GM12865 (cell line): ENCODE results near the gene MMAB.

ENCODE experiments used
- DNase-seq: peaks from one replicate; pipeline ENCODE4 v3.0.0; 2010; ENCODE audit warnings: low read depth
- H3K4me3 ChIP-seq: 2 replicates; pipeline ENCODE4 v1.5.1; 2011; ENCODE audit warnings: mild to moderate bottlenecking, low read depth, low read length, control low read depth
- TF ChIP-seq, protein P1 (sequence below): IDR thresholded peaks from 2 replicates; pipeline ENCODE4 v1.5.1; 2011; ENCODE audit warnings: low read length, control low read depth, low read depth, inconsistent platforms; ENCODE audit not compliant: insufficient read depth; ENCODE audit errors: missing control alignments

Gene MMAB

DNA sequence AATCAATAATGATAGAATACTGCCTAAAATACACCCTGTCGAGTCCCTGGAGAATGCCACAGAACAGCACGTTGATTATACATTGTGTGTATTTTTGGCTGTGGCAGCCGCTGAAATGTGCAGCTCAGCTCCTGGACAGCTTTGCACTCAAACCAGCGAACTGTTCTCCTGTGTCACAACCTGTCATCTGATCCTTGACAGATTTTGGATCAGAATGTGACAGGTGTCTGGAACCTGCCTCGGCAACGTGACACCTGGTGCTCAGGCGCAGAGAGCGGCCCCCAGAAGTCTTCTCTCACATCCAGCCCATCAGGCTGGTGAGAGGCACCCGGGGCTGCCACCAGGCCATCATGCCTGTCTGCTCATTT is 19.6 kb upstream of the MMAB start:
- DNase-seq = no peak
- no peak overlapping the region for H3K4me3 ChIP-seq
- TF ChIP-seq, protein P1, sequence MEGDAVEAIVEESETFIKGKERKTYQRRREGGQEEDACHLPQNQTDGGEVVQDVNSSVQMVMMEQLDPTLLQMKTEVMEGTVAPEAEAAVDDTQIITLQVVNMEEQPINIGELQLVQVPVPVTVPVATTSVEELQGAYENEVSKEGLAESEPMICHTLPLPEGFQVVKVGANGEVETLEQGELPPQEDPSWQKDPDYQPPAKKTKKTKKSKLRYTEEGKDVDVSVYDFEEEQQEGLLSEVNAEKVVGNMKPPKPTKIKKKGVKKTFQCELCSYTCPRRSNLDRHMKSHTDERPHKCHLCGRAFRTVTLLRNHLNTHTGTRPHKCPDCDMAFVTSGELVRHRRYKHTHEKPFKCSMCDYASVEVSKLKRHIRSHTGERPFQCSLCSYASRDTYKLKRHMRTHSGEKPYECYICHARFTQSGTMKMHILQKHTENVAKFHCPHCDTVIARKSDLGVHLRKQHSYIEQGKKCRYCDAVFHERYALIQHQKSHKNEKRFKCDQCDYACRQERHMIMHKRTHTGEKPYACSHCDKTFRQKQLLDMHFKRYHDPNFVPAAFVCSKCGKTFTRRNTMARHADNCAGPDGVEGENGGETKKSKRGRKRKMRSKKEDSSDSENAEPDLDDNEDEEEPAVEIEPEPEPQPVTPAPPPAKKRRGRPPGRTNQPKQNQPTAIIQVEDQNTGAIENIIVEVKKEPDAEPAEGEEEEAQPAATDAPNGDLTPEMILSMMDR = no peak

DNA sequence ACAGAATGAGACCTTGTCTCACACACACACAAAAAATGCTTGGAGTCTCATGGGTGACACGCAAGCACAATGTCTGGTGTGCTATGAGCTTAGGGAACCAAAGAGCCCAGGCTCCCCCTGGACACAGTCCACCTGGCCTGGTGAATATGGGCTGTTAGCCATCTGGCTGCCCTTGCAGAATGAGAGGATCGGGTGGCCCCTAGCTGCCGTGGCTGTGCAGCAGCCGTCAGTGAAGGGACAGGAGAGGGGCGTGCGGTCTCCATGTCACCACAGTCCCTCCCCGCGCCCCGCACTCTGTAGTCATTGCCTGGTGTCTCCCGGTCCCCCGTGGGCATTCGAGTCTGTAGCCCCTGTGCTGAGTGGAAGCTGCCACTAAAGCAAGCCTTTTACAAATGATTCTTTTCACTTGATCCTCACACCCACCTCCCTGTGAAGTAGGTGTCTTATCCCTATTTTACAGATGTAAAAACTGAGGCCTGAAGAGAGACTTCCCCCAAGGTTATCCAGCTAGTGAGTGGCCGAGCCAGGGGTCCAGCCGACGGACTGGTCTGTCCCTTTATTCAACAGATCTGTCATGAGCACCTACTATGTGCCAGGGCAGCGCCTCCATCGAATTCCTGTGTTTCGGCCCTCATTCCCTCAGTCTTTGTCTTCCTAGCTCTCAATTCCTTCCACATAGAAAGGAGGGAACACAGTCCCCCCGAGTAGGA is 19.0 kb upstream of the MMAB start:
- TF ChIP-seq, protein P1 = no peak
- no peak overlapping the region for H3K4me3 ChIP-seq
- DNase-seq = no peak

DNA sequence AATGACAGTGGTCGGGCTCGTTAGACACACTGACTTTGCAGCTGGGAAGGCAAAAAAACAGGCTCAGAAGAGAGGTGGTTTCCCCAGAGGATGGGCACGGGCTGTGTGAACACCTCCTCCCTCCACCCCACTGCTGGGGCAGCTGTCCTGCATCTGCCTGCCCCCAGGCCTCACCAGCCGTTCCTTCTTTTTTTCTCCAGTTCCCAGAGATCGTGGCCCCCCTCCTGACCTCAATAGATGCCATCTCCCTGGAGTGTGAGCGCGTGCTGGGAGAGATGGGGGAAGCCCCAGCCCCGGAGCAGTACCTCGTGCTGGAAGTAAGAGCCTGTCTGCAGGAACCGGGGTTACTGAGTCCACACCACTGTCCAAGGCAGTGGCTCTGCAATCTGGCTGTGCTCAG is 17.7 kb upstream of the MMAB start:
- DNase-seq = no peak
- no peak overlapping the region for H3K4me3 ChIP-seq
- TF ChIP-seq, protein P1 = no peak

DNA sequence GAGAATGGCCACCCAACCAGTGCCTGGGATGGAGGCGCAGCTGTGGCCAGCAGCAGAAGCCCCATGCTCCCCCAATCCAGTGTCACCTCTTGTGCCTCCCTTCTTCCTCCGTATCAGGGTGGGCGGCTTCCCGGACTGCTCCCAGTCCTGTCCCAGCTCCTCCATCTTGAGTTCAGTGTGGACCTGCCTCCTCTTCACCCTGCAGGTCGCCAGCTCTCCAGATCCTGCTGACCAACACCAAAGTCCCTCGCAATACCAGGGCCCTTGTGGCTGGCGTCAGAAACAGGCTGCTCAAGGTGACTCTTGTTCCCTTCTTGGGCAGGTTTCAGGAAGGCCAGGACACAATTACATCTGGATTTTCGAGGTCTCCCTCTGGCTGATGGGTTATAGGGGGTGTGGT is 17.3 kb upstream of the MMAB start:
- H3K4me3 ChIP-seq = no peak overlapping the region
- DNase-seq = no peak
- TF ChIP-seq, protein P1 = no peak

DNA sequence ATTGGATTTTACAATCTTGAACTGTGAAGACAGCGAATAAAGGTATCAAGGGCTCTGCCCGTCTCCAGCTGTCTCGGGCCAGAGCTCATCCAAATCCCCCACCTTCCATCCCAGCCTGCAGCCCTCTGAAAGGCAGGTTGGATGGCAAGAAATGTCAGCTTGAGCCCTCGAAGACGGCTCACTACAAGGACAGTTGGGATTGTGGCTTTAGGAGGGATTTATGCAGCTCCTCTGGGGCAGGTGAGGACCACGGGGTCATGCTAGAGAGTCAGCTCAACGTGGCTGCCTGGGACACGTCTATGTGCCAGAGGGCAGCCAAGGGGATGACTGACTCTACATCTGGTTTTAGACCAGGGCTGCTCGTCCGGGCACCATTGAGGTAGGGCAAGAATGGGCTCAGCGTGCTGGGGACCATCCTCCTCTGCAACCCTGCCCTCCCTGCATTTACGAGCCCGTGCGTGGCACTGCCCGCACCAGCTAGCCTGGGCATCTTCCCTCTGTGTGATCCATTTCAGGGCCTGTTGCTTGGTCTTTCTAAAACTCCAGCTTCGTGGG is 16.5 kb upstream of the MMAB start:
- DNase-seq = no peak
- TF ChIP-seq, protein P1 = no peak
- H3K4me3 ChIP-seq = no peak overlapping the region

DNA sequence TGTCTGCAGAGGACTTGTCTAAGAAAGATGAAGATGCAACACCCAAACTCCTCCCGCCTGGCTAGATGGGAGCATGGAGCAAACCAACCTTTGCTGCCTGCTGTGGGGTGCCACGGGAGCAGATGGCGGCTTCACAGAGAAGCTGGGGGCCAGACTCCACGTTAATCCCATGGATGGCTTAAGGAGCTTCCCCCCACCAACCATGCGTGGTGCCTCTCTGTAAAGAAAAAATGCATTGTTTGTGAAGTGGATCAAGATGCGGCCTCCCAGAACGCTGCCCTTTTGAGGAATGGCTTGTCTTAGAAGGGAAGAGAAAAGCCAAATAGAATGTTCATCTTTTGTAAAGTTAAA is 15.9 kb upstream of the MMAB start:
- DNase-seq = no peak
- TF ChIP-seq, protein P1 = no peak
- H3K4me3 ChIP-seq = no peak overlapping the region
